Neural cell (in vitro differentiated cells): ENCODE results near the gene RNF217.

ENCODE experiments used
- CTCF ChIP-seq: fragments of 450-650 bp; IDR thresholded peaks from 2 replicates; pipeline ENCODE4 v1.5.1; 2014; ENCODE audit warnings: antibody characterized with exemption, mild to moderate bottlenecking, moderate library complexity; ENCODE audit not compliant: poor library complexity, severe bottlenecking
- EP300 ChIP-seq: fragments of 450-650 bp; conservative IDR thresholded peaks from 2 replicates; pipeline ENCODE4 v1.6.1; 2014; ENCODE audit warnings: antibody characterized with exemption, mild to moderate bottlenecking, moderate library complexity; ENCODE audit not compliant: poor library complexity, severe bottlenecking
- POLR2AphosphoS5 ChIP-seq: IDR thresholded peaks from 2 replicates; pipeline ENCODE4 v1.6.1; 2012
- REST ChIP-seq: IDR thresholded peaks from 2 replicates; pipeline ENCODE4 v1.6.1; 2012; ENCODE audit warnings: borderline replicate concordance

GRCh38 chr6:125066140-125066539 is 103.9 kb downstream of the RNF217 start:
- no peak for TF ChIP-seq POLR2AphosphoS5
- no peak for TF ChIP-seq CTCF
- no peak for TF ChIP-seq EP300
- no peak for TF ChIP-seq REST
